ENCODE measurements around the gene GALT.

Gene GALT

DNA sequence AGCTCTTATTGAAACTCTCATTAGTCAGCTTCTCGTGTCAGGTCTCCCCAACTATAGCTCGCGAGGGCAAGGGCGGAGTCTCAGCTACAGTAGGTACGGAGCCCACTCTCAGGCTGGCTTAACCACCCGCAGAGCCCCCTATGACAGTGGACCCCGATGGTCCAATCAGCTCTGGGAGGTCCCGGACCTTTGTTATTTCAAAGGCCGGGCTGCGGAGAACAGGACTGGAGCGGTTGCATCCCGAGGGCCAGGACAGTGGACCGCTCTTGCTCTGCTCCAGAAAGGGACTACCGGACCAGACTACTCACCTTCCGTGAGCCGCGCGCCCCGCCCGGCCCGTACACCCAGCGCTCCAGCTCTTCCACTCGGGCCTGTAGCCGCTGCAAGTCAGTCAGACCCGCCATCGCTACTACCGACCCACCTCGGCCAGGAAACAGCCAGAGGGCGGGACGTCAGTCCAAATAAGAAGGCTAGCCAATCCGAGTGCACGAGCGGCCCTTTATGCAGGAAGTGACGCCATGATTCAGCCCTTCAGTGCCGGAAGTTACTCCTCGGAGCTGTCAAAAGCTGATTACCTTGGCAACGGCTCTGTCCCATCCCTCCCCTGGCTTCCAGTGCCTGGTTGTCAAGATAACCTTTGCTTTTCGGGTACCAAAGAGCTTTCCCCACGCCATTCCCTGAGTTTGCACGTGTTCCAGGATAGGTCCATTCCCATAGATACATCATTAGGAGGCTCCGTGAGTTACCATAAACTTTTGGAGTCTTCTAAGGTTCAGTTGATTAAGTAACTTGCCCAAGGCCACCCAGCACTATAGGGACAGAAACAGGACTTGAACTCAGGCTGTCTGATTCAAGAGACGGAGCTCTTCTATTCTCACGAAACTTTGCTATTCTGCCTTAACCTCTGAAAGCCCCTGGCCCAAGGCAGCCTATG, 26.1 kb upstream of the GALT start, which contains the start of gene DCTN3:
Gene DCTN3 (minus strand): TSS at position 435 of the 934 bp plus-strand sequence. CDS start 31 bp downstream, at position 404.
- TF ChIP-seq TAF1 (IDR thresholded peaks at IDR 0.05; ENCODE audit: borderline replicate concordance, insufficient read depth, low read length) (no peak), FOXP2 (optimal IDR thresholded peaks at IDR 0.05; ENCODE audit: borderline replicate concordance, extremely low read depth, extremely low read length, insufficient read depth) (no peak), POLR2AphosphoS5 (IDR thresholded peaks at IDR 0.05; ENCODE audit: low read depth, low read length) (peak; percentile 62; the same call in 1 of the 2 replicates), SIN3A (IDR thresholded peaks at IDR 0.05; ENCODE audit: borderline replicate concordance, insufficient read depth, low read length) (peak; percentile 86; the same call in 1 of the 2 replicates)
- TF ChIP-seq, protein P1, sequence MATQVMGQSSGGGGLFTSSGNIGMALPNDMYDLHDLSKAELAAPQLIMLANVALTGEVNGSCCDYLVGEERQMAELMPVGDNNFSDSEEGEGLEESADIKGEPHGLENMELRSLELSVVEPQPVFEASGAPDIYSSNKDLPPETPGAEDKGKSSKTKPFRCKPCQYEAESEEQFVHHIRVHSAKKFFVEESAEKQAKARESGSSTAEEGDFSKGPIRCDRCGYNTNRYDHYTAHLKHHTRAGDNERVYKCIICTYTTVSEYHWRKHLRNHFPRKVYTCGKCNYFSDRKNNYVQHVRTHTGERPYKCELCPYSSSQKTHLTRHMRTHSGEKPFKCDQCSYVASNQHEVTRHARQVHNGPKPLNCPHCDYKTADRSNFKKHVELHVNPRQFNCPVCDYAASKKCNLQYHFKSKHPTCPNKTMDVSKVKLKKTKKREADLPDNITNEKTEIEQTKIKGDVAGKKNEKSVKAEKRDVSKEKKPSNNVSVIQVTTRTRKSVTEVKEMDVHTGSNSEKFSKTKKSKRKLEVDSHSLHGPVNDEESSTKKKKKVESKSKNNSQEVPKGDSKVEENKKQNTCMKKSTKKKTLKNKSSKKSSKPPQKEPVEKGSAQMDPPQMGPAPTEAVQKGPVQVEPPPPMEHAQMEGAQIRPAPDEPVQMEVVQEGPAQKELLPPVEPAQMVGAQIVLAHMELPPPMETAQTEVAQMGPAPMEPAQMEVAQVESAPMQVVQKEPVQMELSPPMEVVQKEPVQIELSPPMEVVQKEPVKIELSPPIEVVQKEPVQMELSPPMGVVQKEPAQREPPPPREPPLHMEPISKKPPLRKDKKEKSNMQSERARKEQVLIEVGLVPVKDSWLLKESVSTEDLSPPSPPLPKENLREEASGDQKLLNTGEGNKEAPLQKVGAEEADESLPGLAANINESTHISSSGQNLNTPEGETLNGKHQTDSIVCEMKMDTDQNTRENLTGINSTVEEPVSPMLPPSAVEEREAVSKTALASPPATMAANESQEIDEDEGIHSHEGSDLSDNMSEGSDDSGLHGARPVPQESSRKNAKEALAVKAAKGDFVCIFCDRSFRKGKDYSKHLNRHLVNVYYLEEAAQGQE (IDR thresholded peaks at IDR 0.05; ENCODE audit: insufficient read depth in 1 of 2, low read depth in 2 of 2, low read length in 2 of 2) = no peak

DNA sequence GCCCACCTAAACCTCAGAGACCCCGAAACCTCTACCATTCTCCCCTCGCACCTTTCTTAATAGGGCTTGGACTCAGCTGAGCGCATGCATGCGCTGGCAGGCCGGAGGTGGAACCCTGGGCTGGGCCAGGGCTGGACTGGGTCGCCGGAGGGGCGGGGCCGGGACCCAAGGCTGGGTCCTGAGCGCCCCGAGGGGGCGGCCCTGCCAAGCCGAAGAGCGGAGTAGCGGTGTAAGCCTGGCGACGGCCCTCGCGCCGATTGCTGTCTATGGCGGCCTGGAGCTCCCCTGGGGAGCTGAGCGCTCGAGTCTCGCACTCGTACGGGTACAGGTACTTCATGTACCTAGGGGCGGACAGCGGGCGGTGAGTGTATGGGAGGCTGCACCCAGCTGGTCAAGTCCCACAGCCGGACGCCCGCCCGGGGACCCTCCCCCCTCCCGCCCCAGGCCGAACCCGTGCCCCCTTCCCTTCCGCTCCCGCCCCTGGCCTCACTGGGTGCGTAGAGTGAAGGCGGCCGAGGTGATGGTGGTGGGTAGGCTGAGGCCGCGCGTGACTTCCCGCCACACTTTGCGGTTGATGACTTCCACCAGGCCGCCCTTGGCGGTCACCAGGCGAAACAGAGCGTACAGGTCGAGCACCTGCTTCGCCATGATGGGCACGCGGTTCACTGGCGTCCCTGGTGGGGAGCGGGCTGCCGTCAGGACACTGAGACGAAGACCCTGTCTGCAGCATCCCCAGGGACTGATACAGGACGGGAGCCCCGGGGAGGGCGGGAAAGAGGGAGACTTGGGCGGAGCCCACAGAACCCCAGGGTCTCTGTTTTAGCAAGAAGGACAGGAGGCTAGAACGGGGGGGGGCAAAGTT, 22.9 kb upstream of the GALT start:
- TF ChIP-seq POLR2AphosphoS5 (IDR thresholded peaks at IDR 0.05; ENCODE audit: low read depth, low read length) (no peak), FOXP2 (optimal IDR thresholded peaks at IDR 0.05; ENCODE audit: borderline replicate concordance, extremely low read depth, extremely low read length, insufficient read depth) (no peak), SIN3A (IDR thresholded peaks at IDR 0.05; ENCODE audit: borderline replicate concordance, insufficient read depth, low read length) (no peak), TAF1 (IDR thresholded peaks at IDR 0.05; ENCODE audit: borderline replicate concordance, insufficient read depth, low read length) (no peak)
- TF ChIP-seq, protein P1 (IDR thresholded peaks at IDR 0.05; ENCODE audit: insufficient read depth in 1 of 2, low read depth in 2 of 2, low read length in 2 of 2) = no peak

DNA sequence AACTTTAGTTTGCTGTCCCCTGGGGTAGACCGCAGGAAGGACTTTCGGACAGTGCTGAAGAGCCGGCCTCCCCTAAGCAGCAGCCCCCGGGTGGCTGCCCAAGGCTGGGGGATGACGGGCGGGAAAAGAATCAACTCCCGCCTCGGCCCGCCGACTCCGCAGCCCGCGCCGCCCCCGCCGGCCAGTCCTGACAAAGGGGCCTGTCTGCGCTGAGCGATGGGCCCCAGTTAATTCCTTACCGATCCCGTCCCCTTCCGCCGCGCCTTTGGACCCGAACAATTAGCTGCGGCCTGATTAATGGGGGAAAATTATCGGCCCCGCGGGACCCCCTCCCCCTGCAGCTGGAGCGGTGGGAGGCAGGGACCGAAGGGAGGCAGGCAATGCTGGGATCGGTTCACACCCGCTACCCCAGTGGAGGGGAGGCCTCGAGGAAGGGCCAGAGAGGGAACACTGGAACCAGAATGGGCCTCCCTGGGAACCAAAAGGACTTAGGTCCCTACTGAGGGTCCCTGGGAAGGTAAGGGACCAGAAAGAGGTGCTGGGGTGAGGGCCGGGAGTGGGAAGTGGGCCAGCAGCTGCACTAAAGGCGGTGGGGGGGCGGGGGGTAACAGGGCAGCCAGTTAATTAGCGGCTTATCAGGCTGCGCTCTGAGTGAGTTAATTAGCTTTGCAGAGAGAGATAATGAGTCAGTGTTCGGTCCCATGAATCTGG, 21.8 kb upstream of the GALT start:
- TF ChIP-seq, protein P1 (IDR thresholded peaks at IDR 0.05; ENCODE audit: insufficient read depth in 1 of 2, low read depth in 2 of 2, low read length in 2 of 2) = no peak
- TF ChIP-seq SIN3A (IDR thresholded peaks at IDR 0.05; ENCODE audit: borderline replicate concordance, insufficient read depth, low read length) (no peak), FOXP2 (optimal IDR thresholded peaks at IDR 0.05; ENCODE audit: borderline replicate concordance, extremely low read depth, extremely low read length, insufficient read depth) (no peak), TAF1 (IDR thresholded peaks at IDR 0.05; ENCODE audit: borderline replicate concordance, insufficient read depth, low read length) (no peak)

DNA sequence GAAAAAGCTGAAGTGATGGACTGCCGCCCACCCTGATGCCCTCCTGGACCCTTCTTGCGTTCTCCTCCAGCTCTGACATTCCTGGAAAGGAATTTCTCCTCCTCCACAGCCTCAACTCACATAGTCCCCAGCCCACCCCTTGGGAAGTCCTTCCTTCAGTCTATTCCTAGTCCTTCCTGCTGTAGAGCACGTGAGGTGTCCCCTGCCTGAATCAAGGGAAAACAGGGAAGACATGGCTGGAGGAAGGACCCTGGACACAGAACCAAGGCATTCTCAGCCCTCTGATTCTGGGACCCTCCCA, 21.3 kb upstream of the GALT start:
- TF ChIP-seq SIN3A (IDR thresholded peaks at IDR 0.05; ENCODE audit: borderline replicate concordance, insufficient read depth, low read length) = no peak
- TF ChIP-seq, protein P1 (IDR thresholded peaks at IDR 0.05; ENCODE audit: insufficient read depth in 1 of 2, low read depth in 2 of 2, low read length in 2 of 2) = no peak
- no peak for TF ChIP-seq FOXP2 (optimal IDR thresholded peaks at IDR 0.05; ENCODE audit: borderline replicate concordance, extremely low read depth, extremely low read length, insufficient read depth)
- no peak for TF ChIP-seq TAF1 (IDR thresholded peaks at IDR 0.05; ENCODE audit: borderline replicate concordance, insufficient read depth, low read length)
- no peak for TF ChIP-seq POLR2AphosphoS5 (IDR thresholded peaks at IDR 0.05; ENCODE audit: low read depth, low read length)

All from PFSK-1 (cell line).